Left ventricle myocardium inferior (tissue), 1 donor: ENCODE data around the gene CLCF1. TPM values are rescaled to one million over a fixed set of nuclear protein-coding genes. Genes with fewer than 3 reads are reported as not detected.

ENCODE experiments used
- DNase-seq: peaks from one replicate; pipeline ENCODE4 v3.0.0-alpha.2; 2020
- H3K27ac ChIP-seq: fragments of 200-600 bp; replicated peaks from 2 replicates; pipeline ENCODE4 v1.8.0; 2021
- H3K27me3 ChIP-seq: fragments of 200-600 bp; 2 replicates; pipeline ENCODE4 v1.8.0; 2021; ENCODE audit warnings: low read depth
- H3K36me3 ChIP-seq: fragments of 200-600 bp; 2 replicates; pipeline ENCODE4 v1.8.0; 2021
- H3K4me1 ChIP-seq: fragments of 200-600 bp; 2 replicates; pipeline ENCODE4 v1.8.0; 2021
- H3K4me3 ChIP-seq: fragments of 200-600 bp; 2 replicates; pipeline ENCODE4 v1.8.0; 2021; ENCODE audit warnings: mild to moderate bottlenecking, moderate library complexity
- H3K9me3 ChIP-seq: fragments of 200-600 bp; replicated peaks from 2 replicates; pipeline ENCODE4 v1.8.0; 2021
- CTCF ChIP-seq: fragments of 200-600 bp; IDR thresholded peaks from 2 replicates; pipeline ENCODE4 v1.8.0; 2021; ENCODE audit warnings: antibody characterized with exemption, mild to moderate bottlenecking, borderline replicate concordance
- intact Hi-C: fragments of 100-400 bp; cut with micrococcal nuclease; formaldehyde crosslinking; loops from one replicate; pipeline ENCODE4 v1.11.0; 2022
- total RNA-seq: library from RNA; stranded (reverse); fragmentation: NEBNext Ultra II Directional; extraction: Animal tissue kit (Norgen Biotek cat#: 25700); gene quantifications from one replicate; pipeline ENCODE4 v1.2.1, GENCODE V29; 2021
- donor health status: DM: no; HTN: yes; CAD: no; lungs with severe emphysema.

Gene CLCF1
- total RNA-seq, 1 donor from 2014 or later: 0.82 TPM

DNA sequence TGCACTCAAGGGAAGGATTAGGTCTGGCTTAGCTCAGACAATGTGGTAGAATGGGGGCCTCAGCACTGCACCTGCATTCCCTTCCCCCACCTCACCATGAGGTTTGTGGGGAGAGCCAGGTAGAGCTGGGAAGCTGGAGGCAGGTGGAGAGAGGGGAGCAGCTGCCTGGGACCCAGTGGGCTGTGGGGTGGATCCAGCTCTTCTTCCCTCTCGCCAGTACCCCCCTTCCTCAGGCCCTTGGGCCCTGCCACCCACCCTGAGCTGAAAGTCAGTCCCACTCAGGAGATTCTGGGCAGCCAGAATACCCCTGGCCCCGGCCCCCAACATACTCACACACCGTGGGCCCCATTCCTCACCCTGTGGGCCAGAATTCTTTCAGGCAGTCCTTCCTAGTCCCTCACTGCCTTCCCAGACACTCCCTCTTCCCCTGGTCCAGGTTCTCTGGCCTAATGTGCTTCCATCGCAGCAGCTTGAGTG lies 17.0 kb downstream of the CLCF1 start:
- intact Hi-C loops: no loop called here
- Histone ChIP-seq H3K4me1 (peaks cover 58% of the 10 kb centered on the region), H3K27me3 (no peaks in the 10 kb centered on the region), H3K27ac (peak overlapping the region; percentile 99), H3K4me3 (no peak overlapping the region), H3K9me3 (no peaks in the 10 kb centered on the region), H3K36me3 (no peaks in the 10 kb centered on the region)
- TF ChIP-seq CTCF: no peak
- DNase-seq: no peak

DNA sequence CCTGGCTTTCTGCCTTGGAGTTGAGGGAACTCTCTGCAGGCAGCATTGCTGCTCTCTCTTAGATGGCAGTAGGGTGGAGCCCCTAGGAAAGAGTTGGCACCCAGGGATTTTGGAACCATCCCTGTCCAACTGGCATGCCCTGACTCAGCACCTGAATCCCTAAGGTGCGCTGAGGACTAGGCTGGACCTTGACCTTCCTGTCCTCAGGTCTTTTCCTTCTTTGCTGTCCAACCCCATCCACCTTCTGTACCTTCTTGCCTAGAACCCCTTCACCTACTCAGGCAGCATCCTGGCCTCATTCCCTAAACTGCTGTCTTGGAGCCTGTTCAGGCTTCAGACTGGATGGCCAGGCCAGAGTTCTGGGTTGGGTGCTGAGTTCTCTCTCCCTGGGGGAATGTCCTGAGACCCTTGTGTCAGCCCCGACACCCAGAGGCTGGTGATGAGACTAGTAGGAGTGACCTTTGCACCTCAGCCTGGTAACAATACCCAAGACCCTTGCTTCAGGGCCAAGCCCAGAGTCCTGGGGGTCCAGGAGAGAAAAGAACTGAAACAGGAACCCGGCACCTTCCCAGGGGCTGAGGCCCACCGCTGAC lies 17.5 kb downstream of the CLCF1 start:
- Histone ChIP-seq H3K27me3 (no peaks in the 10 kb centered on the region), H3K27ac (peak overlapping the region; percentile 99), H3K4me1 (peaks cover 63% of the 10 kb centered on the region), H3K36me3 (no peaks in the 10 kb centered on the region), H3K9me3 (no peaks in the 10 kb centered on the region), H3K4me3 (no peak overlapping the region)
- TF ChIP-seq CTCF: no peak
- DNase-seq: no peak
- intact Hi-C loops: no loop called here

DNA sequence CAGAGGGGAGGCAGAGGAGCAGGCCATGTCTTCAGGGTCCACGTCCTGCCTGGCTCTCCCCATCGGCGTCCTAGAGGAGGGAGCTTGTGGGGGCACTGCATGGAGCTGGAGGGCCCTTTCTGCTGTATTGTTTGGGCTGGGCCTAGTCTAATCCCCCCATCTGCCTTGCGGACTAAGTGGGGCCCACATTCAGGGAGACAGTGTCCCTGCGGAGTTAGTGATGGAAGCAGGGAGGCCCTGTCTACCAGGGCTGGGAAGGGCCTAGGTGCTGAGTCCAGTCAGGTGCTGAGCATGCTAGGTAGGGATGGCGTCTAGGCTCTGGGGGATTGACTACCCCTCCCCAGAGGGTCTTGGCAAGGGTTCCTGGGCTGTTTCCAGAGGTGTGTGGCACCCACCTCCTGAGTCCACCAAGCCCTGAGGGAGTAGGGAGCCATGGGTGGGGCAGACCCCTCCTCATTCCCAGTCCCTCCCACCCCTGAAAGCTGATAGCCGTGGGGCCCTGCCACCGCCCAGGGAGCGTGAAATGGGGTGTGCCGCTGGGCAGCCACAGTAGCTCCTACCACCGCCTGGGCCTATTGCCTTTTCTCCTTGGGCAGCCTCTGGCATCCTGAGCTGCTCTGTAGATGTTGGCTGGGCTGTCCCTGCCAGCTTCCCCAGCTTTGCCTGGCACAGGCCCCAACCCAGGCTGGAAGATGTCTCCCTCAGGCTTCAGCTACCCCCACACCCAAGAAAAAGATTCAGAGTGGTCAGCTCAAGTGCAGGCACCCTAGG lies 18.2 kb downstream of the CLCF1 start:
- no peak for DNase-seq
- no peaks in the 10 kb centered on the region for H3K36me3 ChIP-seq
- intact Hi-C loops: no loop called here
- peak overlapping the region; percentile 99 for H3K27ac ChIP-seq
- no peaks in the 10 kb centered on the region for H3K27me3 ChIP-seq
- peak overlapping the region; percentile 21 for H3K4me3 ChIP-seq
- peaks cover 70% of the 10 kb centered on the region for H3K4me1 ChIP-seq
- H3K9me3 ChIP-seq: no peaks in the 10 kb centered on the region
- TF ChIP-seq CTCF: no peak

DNA sequence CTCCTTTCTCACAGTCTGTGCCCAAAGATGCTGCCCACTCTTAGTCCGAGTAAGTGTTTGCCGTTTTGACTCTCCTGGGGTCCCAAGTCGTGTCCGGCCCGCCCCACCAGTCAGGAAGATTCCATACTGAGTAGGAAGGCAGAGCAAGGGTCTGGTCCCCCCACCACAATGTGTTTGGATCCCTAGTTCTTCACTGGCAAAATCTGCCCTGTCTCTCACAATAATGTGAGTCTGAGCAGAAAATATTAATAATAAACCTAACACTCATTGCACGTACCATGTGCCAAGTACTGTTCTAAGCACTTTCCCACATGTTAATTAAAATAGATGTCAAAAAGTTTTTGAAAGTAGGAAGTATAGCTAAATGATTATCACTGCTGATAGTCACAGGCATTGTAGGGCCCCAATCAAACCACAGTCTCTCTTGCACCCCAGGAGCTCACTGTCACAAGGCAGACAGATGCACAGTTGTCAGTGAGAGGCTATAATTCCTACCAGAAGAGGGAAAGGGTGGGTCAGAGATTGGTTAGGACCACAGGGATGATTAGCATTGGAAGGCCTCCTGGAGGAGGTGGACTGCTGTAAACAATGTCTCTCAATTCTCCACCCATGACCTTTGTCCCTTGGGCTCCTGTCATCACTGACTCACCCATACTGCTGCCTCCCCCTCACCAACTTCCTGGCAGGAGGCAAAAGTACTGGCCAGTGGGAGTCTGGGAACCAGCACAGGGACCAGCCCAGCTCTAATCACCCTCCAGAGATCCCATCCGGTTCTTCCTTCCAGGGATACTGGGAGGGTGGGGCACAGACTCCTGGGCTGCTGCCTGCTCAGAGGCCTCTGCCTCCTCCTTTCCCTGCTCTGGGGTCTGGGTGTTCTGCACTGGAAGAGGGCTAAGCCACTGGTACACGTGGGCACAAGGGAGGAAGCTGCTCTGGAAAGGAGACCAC lies 19.0 kb downstream of the CLCF1 start:
- H3K4me1 ChIP-seq: peaks cover 79% of the 10 kb centered on the region

More for the DNA sequence above, 19.0 kb downstream of the CLCF1 start:
- Histone ChIP-seq H3K27me3 (no peaks in the 10 kb centered on the region), H3K4me3 (peak overlapping the region; percentile 92), H3K27ac (peak overlapping the region; percentile 99), H3K36me3 (no peaks in the 10 kb centered on the region), H3K9me3 (no peaks in the 10 kb centered on the region)
- intact Hi-C loops: no loop called here
- peak; percentile 19 for TF ChIP-seq CTCF
- DNase-seq: peak; percentile 60
